ENCODE measurements around the gene ANKRD55.
"Not testable (repeated sequence)": the region's sequence is repeated elsewhere in the genome, so short reads cannot be mapped to it uniquely, and the experiment has no call there.

ANKRD55 gene

GRCh38 chr5:56142614-56143372 lies 90.3 kb downstream of the ANKRD55 start:
- DNase-seq = no peak

GRCh38 chr5:56142233-56142613 lies 90.9 kb downstream of the ANKRD55 start:
- no peak for DNase-seq

- DNase-seq = no peak
These were observed 93.1 kb downstream of the ANKRD55 start for GRCh38 chr5:56140073-56140472.

GRCh38 chr5:56130664-56131063 lies 102.5 kb downstream of the ANKRD55 start:
- DNase-seq = no peak

- no peak for DNase-seq
These were observed 103.8 kb downstream of the ANKRD55 start for GRCh38 chr5:56129288-56129687.

GRCh38 chr5:56128113-56128512 lies 105.0 kb downstream of the ANKRD55 start:
- DNase-seq = no peak

- no peak for DNase-seq
These were observed 106.5 kb downstream of the ANKRD55 start for GRCh38 chr5:56126487-56127179.

GRCh38 chr5:56123531-56124243 lies 109.4 kb downstream of the ANKRD55 start:
- DNase-seq = no peak

- not testable (repeated sequence) for DNase-seq
These were observed 110.7 kb downstream of the ANKRD55 start for GRCh38 chr5:56122360-56122985.

GRCh38 chr5:56119050-56119449 lies 114.1 kb downstream of the ANKRD55 start:
- no peak for DNase-seq

GRCh38 chr5:56116599-56117141 lies 116.5 kb downstream of the ANKRD55 start:
- DNase-seq = no peak

GRCh38 chr5:56115589-56115988 lies 117.5 kb downstream of the ANKRD55 start:
- no peak for DNase-seq

GRCh38 chr5:56112526-56113121 lies 120.5 kb downstream of the ANKRD55 start:
- no peak for DNase-seq

GRCh38 chr5:56111404-56111781 lies 121.7 kb downstream of the ANKRD55 start:
- no peak for DNase-seq

- no peak for DNase-seq
These were observed 122.3 kb downstream of the ANKRD55 start for GRCh38 chr5:56110646-56111403.

- DNase-seq = no peak
These were observed 124.9 kb downstream of the ANKRD55 start for GRCh38 chr5:56108246-56108645.

- no peak for DNase-seq
These were observed 126.3 kb downstream of the ANKRD55 start for GRCh38 chr5:56106837-56107236.

GRCh38 chr5:56105511-56106291 lies 127.4 kb downstream of the ANKRD55 start:
- no peak for DNase-seq

- DNase-seq = no peak
These were observed 130.2 kb downstream of the ANKRD55 start for GRCh38 chr5:56102889-56103288.

GRCh38 chr5:56102207-56102606 lies 130.9 kb downstream of the ANKRD55 start:
- DNase-seq = peak; percentile 26

- no peak for DNase-seq
These were observed 131.9 kb downstream of the ANKRD55 start for GRCh38 chr5:56101180-56101579.

Measured in central memory CD4-positive, alpha-beta T cell (primary cell).